GF-D8 (cell line): Measurements from ENCODE around the gene PLD3.
"Not testable (repeated sequence)": the region's sequence is repeated elsewhere in the genome, so short reads cannot be mapped to it uniquely, and the experiment has no call there.

Experiments used
- DNase-seq: peaks from one replicate; lab custom pipeline; 2025; lab: John Stamatoyannopoulos, UW

PLD3 gene

GRCh38 chr19:40363069-40363468 is 14.6 kb downstream of the PLD3 start:
- peak; percentile 59 for DNase-seq

DNA sequence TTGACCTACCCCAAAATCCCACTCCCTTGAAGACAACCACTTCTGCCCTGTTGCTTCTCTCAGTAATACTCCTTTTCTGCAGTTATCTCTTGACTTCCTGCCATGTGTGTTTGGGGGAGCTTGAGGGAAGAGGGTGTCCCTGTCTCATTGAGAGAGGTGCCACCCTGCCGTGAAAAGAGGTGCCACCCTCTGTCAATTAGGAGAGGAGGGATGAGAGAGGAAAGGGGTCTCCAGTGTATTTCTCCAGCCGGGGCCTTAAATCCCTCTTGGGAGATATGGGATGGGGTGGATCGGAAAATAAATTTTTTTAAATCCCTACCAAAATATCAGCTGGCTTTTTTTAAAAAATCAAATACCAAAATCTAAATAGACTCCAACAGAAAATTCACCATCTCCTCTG is 16.5 kb downstream of the PLD3 start:
- no peak for DNase-seq

- no peak for DNase-seq
Measured at GRCh38 chr19:40365613-40366401, 17.3 kb downstream of the PLD3 start.

GRCh38 chr19:40366697-40367561 is 18.4 kb downstream of the PLD3 start:
- DNase-seq = no peak

DNA sequence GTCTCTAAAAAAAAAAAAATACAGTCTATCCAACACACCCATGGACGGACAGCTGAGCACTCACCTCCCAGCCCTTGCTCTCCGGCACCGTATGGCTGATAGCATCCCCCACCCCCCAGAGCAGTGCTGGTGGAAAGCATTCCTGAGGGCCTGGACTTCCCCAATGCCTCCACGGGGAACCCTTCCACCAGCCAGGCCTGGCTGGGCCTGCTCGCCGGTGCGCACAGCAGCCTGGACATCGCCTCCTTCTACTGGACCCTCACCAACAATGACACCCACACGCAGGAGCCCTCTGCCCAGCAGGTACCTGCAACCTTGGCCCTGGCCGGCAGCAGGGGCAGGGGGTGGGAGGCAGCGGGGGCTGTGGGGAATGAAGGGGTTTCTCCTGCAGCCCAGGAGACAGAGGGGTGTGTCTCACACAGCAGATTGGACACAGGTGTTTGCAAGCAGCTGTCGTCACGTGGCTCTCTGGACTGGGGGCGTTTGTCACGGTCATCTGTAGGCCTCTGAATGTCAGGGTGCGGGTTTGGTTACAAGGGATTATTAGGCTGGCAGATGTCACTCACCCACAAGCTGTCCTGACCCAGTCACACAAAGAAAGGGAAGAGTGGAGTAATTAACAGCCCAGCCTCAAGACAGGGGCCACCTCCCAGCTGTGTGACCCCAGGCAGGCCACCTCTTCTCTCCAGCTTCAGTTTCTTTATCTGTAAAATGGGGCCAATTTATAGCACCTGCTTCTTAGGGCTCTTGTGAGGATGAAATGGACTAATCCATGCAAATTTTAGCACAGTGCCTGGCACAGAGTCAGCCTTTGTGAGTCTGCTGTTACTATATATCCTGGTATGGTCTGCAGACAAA is 19.3 kb downstream of the PLD3 start:
- no peak for DNase-seq

DNA sequence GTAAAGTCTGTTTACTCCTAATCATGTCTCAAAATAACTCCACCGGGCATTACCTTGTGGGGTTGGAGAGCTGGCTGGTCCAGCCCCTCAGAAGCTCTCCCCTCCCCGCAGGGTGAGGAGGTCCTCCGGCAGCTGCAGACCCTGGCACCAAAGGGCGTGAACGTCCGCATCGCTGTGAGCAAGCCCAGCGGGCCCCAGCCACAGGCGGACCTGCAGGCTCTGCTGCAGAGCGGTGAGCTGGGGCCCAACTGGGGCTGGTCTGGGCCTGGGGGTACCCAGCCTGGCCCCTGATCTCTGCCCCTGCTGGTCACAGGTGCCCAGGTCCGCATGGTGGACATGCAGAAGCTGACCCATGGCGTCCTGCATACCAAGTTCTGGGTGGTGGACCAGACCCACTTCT is 21.3 kb downstream of the PLD3 start:
- DNase-seq = no peak

DNA sequence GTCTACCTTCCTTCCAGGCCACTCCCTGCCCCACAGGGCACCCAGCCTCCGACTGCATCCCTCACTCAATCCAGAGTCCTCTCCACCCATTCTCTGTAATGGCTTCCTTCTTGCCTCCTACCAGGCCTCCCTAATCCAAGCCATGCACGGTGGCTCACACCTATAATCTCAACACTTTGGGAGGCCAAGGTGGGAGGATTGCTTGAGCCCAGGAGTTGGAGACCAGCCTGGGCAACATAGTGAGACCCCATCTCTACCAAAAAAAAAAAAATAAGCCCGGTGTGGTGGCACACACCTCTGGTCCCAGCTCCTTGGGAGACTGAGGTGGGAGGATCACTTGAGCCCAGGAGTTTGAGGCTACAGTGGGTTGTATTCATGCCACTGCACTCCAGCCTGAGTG is 21.8 kb downstream of the PLD3 start:
- DNase-seq = not testable (repeated sequence)

- DNase-seq = peak; percentile 7
Measured at GRCh38 chr19:40370997-40371801, 22.7 kb downstream of the PLD3 start.

DNA sequence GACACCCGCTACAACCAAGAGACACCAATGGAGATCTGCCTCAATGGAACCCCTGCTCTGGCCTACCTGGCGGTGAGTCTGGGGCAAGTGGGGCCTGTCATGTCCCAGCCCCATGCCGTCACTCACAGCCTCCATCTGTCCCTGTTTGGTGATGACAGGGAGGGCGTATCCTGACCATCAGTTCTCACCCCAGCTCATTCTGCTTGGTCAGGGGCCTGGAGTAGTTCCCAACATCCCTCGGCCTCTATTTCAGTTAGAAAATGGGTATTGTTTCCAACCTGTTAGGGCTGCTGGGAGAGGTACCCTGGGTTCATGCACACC is 23.3 kb downstream of the PLD3 start:
- no peak for DNase-seq

DNA sequence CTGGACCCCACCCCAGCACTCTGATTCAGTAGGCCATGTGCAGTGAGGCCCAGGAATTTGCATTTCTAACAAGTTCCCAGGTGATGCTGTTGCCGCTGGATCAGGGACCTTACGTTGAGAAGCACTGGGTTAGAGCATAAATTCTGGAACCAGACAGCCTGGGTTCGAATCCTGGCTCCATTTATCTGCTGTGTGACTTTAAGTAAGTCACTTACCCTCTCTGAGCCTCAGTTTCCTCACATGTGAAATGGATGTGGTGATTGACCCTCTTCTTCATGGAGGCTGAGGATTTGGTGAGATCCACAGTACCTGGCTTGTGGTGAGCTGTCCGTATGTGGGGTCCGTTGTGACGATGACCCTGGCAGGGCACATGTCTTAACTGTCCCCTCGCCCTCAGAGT is 25.6 kb downstream of the PLD3 start:
- DNase-seq = no peak

DNA sequence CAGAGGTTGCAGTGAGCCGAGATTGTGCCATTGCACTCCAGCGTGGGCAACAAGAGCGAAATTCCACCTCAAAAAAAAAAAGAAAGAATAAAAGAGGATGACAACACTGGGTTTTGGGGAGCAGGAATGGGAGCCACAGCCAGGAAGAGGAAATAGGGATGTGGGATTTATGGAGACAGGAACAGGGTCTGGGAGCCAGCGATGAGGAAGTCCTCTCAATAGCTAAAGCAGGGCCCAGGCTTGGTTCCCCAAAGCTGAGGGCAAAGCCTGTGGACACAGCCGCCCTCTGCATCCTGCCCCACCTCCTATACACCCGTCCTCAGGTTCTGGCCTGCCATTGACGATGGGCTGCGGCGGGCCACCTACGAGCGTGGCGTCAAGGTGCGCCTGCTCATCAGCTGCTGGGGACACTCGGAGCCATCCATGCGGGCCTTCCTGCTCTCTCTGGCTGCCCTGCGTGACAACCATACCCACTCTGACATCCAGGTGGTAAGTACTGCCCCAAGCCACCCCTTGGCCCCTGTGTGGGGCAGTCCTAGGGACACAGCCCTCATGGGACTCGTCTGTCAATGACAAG is 27.9 kb downstream of the PLD3 start:
- DNase-seq = no peak

DNA sequence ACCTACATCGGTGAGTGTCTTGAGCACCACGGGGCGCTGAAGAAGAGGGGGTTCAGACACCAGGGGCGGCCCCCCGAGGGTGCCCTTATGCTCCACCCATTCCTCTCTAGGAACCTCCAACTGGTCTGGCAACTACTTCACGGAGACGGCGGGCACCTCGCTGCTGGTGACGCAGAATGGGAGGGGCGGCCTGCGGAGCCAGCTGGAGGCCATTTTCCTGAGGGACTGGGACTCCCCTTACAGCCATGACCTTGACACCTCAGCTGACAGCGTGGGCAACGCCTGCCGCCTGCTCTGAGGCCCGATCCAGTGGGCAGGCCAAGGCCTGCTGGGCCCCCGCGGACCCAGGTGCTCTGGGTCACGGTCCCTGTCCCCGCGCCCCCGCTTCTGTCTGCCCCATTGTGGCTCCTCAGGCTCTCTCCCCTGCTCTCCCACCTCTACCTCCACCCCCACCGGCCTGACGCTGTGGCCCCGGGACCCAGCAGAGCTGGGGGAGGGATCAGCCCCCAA is 29.4 kb downstream of the PLD3 start:
- no peak for DNase-seq

DNA sequence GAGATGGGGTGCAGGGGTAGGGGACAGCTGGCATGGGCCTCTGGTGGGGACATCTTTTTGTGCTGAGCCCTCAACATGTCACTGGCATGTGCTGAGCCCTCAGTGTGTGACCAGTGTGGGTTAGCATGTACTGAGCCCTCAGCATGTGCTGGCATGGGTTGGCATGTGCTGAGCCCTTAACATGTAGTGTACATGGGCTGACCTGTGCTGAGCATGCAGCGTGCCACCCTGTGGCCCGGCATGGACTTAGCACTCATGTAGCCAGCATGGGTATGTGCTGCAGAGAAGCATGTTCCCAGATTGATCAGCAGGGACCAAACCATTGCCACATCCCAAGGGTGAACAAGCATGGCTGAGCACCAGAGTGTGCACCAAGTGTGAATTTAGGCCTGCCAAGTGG is 30.0 kb downstream of the PLD3 start:
- DNase-seq = no peak

- no peak for DNase-seq
Measured at GRCh38 chr19:40379446-40380198, 31.1 kb downstream of the PLD3 start.

DNA sequence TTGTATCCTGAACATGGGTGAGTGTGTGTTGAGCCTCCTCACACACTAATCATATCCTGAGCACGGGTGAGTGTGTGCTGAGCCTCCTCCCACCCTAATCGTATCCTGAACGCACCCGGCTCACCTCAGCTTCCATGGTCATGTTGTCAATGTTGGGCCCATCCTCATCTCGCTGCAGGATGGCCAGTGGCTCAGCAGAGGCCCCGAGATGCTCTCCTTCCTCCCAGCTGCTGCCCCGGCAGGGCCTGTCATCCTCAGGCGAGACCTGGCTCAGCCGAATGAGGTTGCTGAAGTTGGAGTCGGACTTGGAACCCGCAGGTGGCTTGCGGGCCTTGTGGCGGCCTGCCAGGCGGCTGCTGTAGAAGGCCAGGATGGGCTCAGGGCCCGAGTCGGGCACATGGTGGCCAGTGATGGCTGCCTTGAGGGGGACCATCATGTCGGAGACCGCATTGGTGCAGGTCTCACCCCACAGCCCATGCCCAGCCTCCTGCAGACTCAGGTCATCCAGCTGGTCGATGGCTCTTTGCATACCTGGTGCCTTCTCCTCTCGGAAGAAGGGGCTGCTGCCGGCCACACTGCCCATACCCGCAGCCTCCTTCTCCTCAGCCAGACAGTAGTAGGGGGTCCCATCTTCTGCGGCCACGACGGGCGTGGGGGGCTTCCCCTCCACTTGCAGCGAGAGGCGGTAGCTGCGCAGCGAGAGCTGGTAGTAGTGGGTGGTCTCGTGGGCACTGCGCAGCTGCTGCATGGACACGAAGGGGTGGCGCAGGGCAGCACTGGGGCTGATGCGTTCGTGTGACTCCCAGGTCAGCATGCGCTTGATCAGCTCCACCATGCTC is 31.9 kb downstream of the PLD3 start:
- DNase-seq = no peak

- no peak for DNase-seq
Measured at GRCh38 chr19:40381321-40381720, 32.8 kb downstream of the PLD3 start.

GRCh38 chr19:40383668-40384248 is 35.3 kb downstream of the PLD3 start:
- DNase-seq = no peak

DNA sequence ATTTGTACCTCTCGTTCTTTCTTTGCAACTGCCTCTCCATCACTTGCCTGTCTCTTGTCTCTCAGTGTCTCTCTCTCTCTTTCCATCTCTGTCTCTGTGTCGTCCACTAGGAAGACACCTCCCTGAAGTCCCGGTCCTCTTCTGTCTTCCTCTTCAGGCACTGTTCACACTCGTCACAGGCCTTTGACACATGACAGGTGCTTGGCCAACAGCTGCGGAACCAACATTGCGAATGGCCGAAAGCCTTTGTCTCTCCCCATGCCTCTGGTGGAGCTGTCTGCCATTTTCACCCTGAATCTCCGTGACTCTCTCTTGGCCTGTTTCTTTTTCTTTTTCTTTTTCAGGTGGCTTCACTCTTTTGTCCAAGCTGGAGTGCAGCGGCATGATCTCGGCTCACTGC is 38.7 kb downstream of the PLD3 start:
- DNase-seq = no peak

DNA sequence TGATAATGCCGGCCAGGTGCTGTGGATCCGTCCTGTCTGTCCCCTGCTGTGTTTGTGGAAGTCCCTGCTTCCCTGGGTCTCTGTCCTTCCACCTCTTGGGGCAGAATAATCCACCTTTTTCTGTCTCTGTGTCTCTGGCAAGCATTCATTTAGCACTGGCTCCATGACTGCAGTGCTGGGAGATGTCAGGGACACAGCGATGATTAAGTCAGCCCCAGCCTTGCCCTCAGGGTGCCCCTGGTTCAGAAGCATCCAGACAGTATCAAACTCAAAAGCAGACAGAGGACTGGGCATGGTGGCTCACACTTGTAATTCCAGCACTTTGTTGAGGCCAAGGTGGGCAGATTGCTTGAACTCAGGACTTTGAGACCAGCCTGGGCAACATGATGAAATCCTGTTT is 40.0 kb downstream of the PLD3 start:
- DNase-seq = no peak
